HepG2 (cell line): ENCODE measurements around the gene RNF5. TPM values are rescaled to one million over a fixed set of nuclear protein-coding genes. Genes with fewer than 3 reads are reported as not detected.
A peak's percentile ranks its signal among the peaks of the same experiment; 100 is the strongest.

Experiments used
- ARID2 ChIP-seq: sonication (generic); formaldehyde crosslinking; IDR thresholded peaks from 2 replicates; pipeline ENCODE4 v1.8.1; 2022; ENCODE audit warnings: mild to moderate bottlenecking, missing genetic modification reagents, borderline replicate concordance
- ARID3A ChIP-seq: IDR thresholded peaks from 2 replicates; pipeline ENCODE4 v1.6.1; 2012; ENCODE audit warnings: low read depth, low read length, improper control_type of control experiment
- HNF1A ChIP-seq, 2 experiments: sonication (generic) in 1 of 2; formaldehyde crosslinking in 1 of 2; IDR thresholded peaks; 2 replicates each; pipeline versions ENCODE4 v1.4.0 to v1.6.1; 2016 to 2020; ENCODE audit warnings: borderline replicate concordance in 1 of 2, low read depth in 1 of 2, mild to moderate bottlenecking in 1 of 2, missing genetic modification reagents in 1 of 2
- KLF15 ChIP-seq: sonication (generic); formaldehyde crosslinking; IDR thresholded peaks from 2 replicates; pipeline ENCODE4 v1.8.1; 2023; ENCODE audit warnings: borderline replicate concordance, mild to moderate bottlenecking, inconsistent platforms, missing genetic modification reagents, mixed read lengths
- MTERF4 ChIP-seq: sonication (generic); formaldehyde crosslinking; IDR thresholded peaks from 2 replicates; pipeline ENCODE4 v1.8.0; 2023; ENCODE audit warnings: mild to moderate bottlenecking, missing genetic modification reagents
- MXI1 ChIP-seq: IDR thresholded peaks from 3 replicates; pipeline ENCODE4 v1.6.1; 2012; ENCODE audit warnings: low read depth, low read length, inconsistent platforms, borderline replicate concordance
- RAD21 ChIP-seq: fragments of 450-650 bp; formaldehyde crosslinking; IDR thresholded peaks from 2 replicates; pipeline ENCODE4 v1.5.0; 2020; ENCODE audit warnings: mild to moderate bottlenecking
- SKI ChIP-seq: fragments of 450-650 bp; IDR thresholded peaks from one replicate; pipeline ENCODE4 v1.6.1; 2018; ENCODE audit warnings: mild to moderate bottlenecking; ENCODE audit not compliant: partially characterized antibody
- THRA ChIP-seq: sonication (generic); formaldehyde crosslinking; IDR thresholded peaks from 2 replicates; pipeline ENCODE4 v1.4.0; 2020; ENCODE audit warnings: missing genetic modification reagents, borderline replicate concordance
- YEATS2 ChIP-seq: sonication (generic); formaldehyde crosslinking; IDR thresholded peaks from 2 replicates; pipeline ENCODE4 v1.4.0; 2020; ENCODE audit warnings: missing genetic modification reagents, borderline replicate concordance
- ZBTB21 ChIP-seq: sonication (generic); formaldehyde crosslinking; IDR thresholded peaks from 2 replicates; pipeline ENCODE4 v1.4.0; 2020; ENCODE audit warnings: missing genetic modification reagents
- ZC3H4 ChIP-seq: sonication (generic); formaldehyde crosslinking; IDR thresholded peaks from 2 replicates; pipeline ENCODE4 v1.4.0; 2020; ENCODE audit warnings: missing genetic modification reagents, borderline replicate concordance
- ZNF280D ChIP-seq: sonication (generic); formaldehyde crosslinking; IDR thresholded peaks from 2 replicates; pipeline ENCODE4 v1.5.1; 2020; ENCODE audit warnings: mild to moderate bottlenecking, missing genetic modification reagents
- ZNF382 ChIP-seq: sonication (generic); formaldehyde crosslinking; IDR thresholded peaks from 2 replicates; pipeline ENCODE4 v1.5.0; 2020; ENCODE audit warnings: missing genetic modification reagents, mild to moderate bottlenecking, borderline replicate concordance
- ZNF710 ChIP-seq: sonication (generic); formaldehyde crosslinking; IDR thresholded peaks from 2 replicates; pipeline ENCODE4 v1.5.0; 2020; ENCODE audit warnings: mild to moderate bottlenecking, missing genetic modification reagents, borderline replicate concordance
- polyA plus RNA-seq, 8 experiments: library from polyadenylated mRNA; depleted of rRNA in 3 of 8; stranded (reverse) in 7 of 8; unstranded in 1 of 8; fragments of >200 nt; fragmentation: Illumina TruSeq in 4 of 8; extraction: Trizol in 4 of 8; gene quantifications; 2 replicates each; pipeline versions ENCODE4 v1.2.1 to v1.2.3, GENCODE V29; 2011 to 2016; ENCODE audit warnings: low read depth in 4 of 8, missing spikeins in 1 of 8, mixed read lengths in 1 of 8; ENCODE audit not compliant: insufficient read depth in 1 of 8
- total RNA-seq, 5 experiments: library from RNA; depleted of rRNA; stranded (reverse); fragments of >200 nt; fragmentation: Illumina TruSeq; extraction: Trizol; gene quantifications; 2 replicates each; pipeline ENCODE4 v1.2.3, GENCODE V29; 2016; ENCODE audit warnings: low read depth in 1 of 5

Gene RNF5
- total and polyA plus RNA-seq, 2 of the 13 experiments (the other 11 are each of a cell fraction or from before 2014, with no cell fraction given), result 98.0 to 131 TPM

- no peak for TF ChIP-seq HNF1A (IDR thresholded peaks at IDR 0.05; ENCODE audit: low read depth)
- no peak for TF ChIP-seq HNF1A (CRISPR knock-in tag; IDR thresholded peaks at IDR 0.05; ENCODE audit: borderline replicate concordance)
- peak; percentile 97; the same call in 1 of the 3 replicates for TF ChIP-seq MXI1
- 0 out of 2 replicates have a peak, but pooled peaks have one; percentile 82 for TF ChIP-seq ARID2
- TF ChIP-seq YEATS2 (CRISPR knock-in tag), result peak; percentile 78; the same call in 1 of the 2 replicates
- TF ChIP-seq KLF15, result no peak
- peak; percentile 69 for TF ChIP-seq SKI
- TF ChIP-seq ZBTB21 (CRISPR knock-in tag), result no peak
- TF ChIP-seq THRA (CRISPR knock-in tag), result no peak
- TF ChIP-seq RAD21 (CRISPR knock-in tag), result peak; percentile 29; the same call in 1 of the 2 replicates
- TF ChIP-seq ARID3A, result peak; percentile 17; the same call in 1 of the 2 replicates
- no peak for TF ChIP-seq ZNF710 (CRISPR knock-in tag)
- TF ChIP-seq ZNF382 (CRISPR knock-in tag), result no peak
- no peak for TF ChIP-seq MTERF4
- no peak for TF ChIP-seq ZNF280D (CRISPR knock-in tag)
- TF ChIP-seq ZC3H4 (CRISPR knock-in tag), result no peak
Observed at GRCh38 chr6:32195652-32195901, 17.4 kb downstream of the RNF5 start (continued).
